GM20000 (cell line): ENCODE data around the gene SH3RF3.

Source experiments
- DNase-seq: peaks from one replicate; pipeline ENCODE4 v3.0.0; 2012; ENCODE audit warnings: low spot score
- CTCF ChIP-seq: IDR thresholded peaks from 2 replicates; pipeline ENCODE4 v1.5.1; 2012; ENCODE audit warnings: mild to moderate bottlenecking, control low read depth; ENCODE audit errors: extremely low read depth, missing control alignments

Gene SH3RF3

GRCh38 chr2:109375131-109375561 is 246.1 kb downstream of the SH3RF3 start:
- no peak for DNase-seq
- no peak for TF ChIP-seq CTCF

GRCh38 chr2:109375656-109376055 is 246.7 kb downstream of the SH3RF3 start:
- DNase-seq = no peak
- no peak for TF ChIP-seq CTCF

GRCh38 chr2:109376115-109376514 is 247.1 kb downstream of the SH3RF3 start:
- DNase-seq = no peak
- no peak for TF ChIP-seq CTCF

GRCh38 chr2:109376796-109377495 is 247.9 kb downstream of the SH3RF3 start:
- no peak for DNase-seq
- no peak for TF ChIP-seq CTCF

GRCh38 chr2:109377976-109378375 is 249.0 kb downstream of the SH3RF3 start:
- no peak for DNase-seq
- no peak for TF ChIP-seq CTCF

GRCh38 chr2:109378682-109379081 is 249.7 kb downstream of the SH3RF3 start:
- TF ChIP-seq CTCF = no peak
- no peak for DNase-seq

- no peak for TF ChIP-seq CTCF
- no peak for DNase-seq
Measured at GRCh38 chr2:109379507-109379906, 250.5 kb downstream of the SH3RF3 start.
